K562 (cell line): Measurements from ENCODE around the gene BCO1. TPM values are rescaled to one million over a fixed set of nuclear protein-coding genes. Genes with fewer than 3 reads are reported as not detected.

Experiments
- ATAC-seq: fragments of 200-7000 bp; cut with Tn5 transposase; 3 replicates; pipeline ENCODE4 v1.9.1; 2020; ENCODE audit warnings: moderate library complexity
- BruUV-seq: library from RNA; stranded (reverse); fragments of 400-500 nt; replicated peaks from 2 replicates; lab custom pipeline; 2021; lab: Mats Ljungman, UMichigan
- CTCF ChIA-PET: fragments of 300-600 bp; formaldehyde crosslinking; extraction: SDS; loops from one replicate; lab custom pipeline; 2021; ENCODE audit warnings: low intra/inter-chr PET ratio; lab: Yijun Ruan, JAX
- POLR2A ChIA-PET: fragments of 300-600, 350-650 bp; sonication (Branson Sonifier 250); formaldehyde crosslinking; extraction: SDS; loops from one replicate; lab custom pipeline; 2021; ENCODE audit warnings: antibody characterized with exemption, inconsistent platforms; lab: Yijun Ruan, JAX
- DNase-seq, 4 experiments: peaks; one replicate each; pipeline versions ENCODE4 v3.0.0 to v3.0.0-alpha.2; 2011 to 2018; ENCODE audit warnings: low spot score in 3 of 4, mixed read lengths in 3 of 4; ENCODE audit errors: extremely low read depth in 1 of 4
- FAIRE-seq: peaks from 2 replicates; lab custom pipeline; 2011; peaks lifted over from hg19 to GRCh38; lab: Jason Lieb, UNC
- H2AFZ ChIP-seq: 2 replicates; pipeline ENCODE4 v1.6.0; 2011; ENCODE audit warnings: low read depth, low read length, control low read depth, inconsistent platforms
- H3K27ac ChIP-seq: fragments of 200-600 bp; 3 replicates; pipeline ENCODE4 v1.8.0; 2011; ENCODE audit warnings: low read depth, mild to moderate bottlenecking, control low read depth, inconsistent platforms, low read length, moderate library complexity, mixed read lengths; ENCODE audit errors: extremely low read depth
- H3K27me3 ChIP-seq, 2 experiments: fragments of 300-600 bp in 1 of 2; 2 replicates in 1 of 2; 3 replicates in 1 of 2; pipeline versions ENCODE4 v1.6.0 to v1.8.0; 2011; ENCODE audit warnings: inconsistent platforms in 2 of 2, low read length in 2 of 2, mild to moderate bottlenecking in 1 of 2, mixed read lengths in 1 of 2, moderate library complexity in 1 of 2; ENCODE audit not compliant: control insufficient read depth in 2 of 2, insufficient read depth in 2 of 2
- H3K36me3 ChIP-seq: fragments of 300-600 bp; 3 replicates; pipeline ENCODE4 v1.8.0; 2011; ENCODE audit warnings: mild to moderate bottlenecking, low read length, inconsistent platforms; ENCODE audit not compliant: control insufficient read depth, insufficient read depth
- H3K4me1 ChIP-seq, 2 experiments: fragments of 200-600 bp in 1 of 2; replicated peaks in 1 of 2; 2 replicates in 1 of 2; 3 replicates in 1 of 2; pipeline versions ENCODE4 v1.5.1 to v1.8.0; 2011; ENCODE audit warnings: inconsistent platforms in 2 of 2, low read length in 2 of 2, mild to moderate bottlenecking in 1 of 2, mixed read lengths in 1 of 2, moderate library complexity in 1 of 2; ENCODE audit not compliant: control insufficient read depth in 2 of 2, insufficient read depth in 2 of 2
- H3K4me2 ChIP-seq: 2 replicates; pipeline ENCODE4 v1.6.1; 2011; ENCODE audit warnings: low read length, control low read depth, inconsistent platforms, mixed read lengths; ENCODE audit not compliant: insufficient read depth
- H3K4me3 ChIP-seq: fragments of 200-600 bp; sonication (generic), shearing (Covaris generic); 2 replicates; pipeline ENCODE4 v1.5.1; 2016; ENCODE audit warnings: control low read depth, inconsistent platforms
- H3K79me2 ChIP-seq: fragments of 200-600 bp; 3 replicates; pipeline ENCODE4 v1.8.0; 2011; ENCODE audit warnings: low read length, inconsistent platforms; ENCODE audit not compliant: control insufficient read depth, insufficient read depth
- H3K9ac ChIP-seq, 2 experiments: 2 replicates each; pipeline versions ENCODE4 v1.6.0 to v1.6.1; 2011; ENCODE audit warnings: low read depth in 2 of 2, low read length in 2 of 2, control low read depth in 1 of 2, inconsistent platforms in 1 of 2, mild to moderate bottlenecking in 1 of 2, mixed read lengths in 1 of 2; ENCODE audit not compliant: insufficient read depth in 1 of 2
- H3K9me1 ChIP-seq: one replicate; pipeline ENCODE4 v1.6.0; 2011; ENCODE audit warnings: inconsistent platforms, mild to moderate bottlenecking, low read length, moderate library complexity; ENCODE audit not compliant: control insufficient read depth, insufficient read depth
- H3K9me3 ChIP-seq: replicated peaks from 2 replicates; pipeline ENCODE4 v1.5.1; 2011; ENCODE audit warnings: low read depth, low read length, inconsistent platforms; ENCODE audit not compliant: control insufficient read depth, insufficient read depth
- H4K20me1 ChIP-seq: replicated peaks from 2 replicates; pipeline ENCODE4 v1.6.1; 2011; ENCODE audit warnings: low read length, inconsistent platforms, mixed read lengths; ENCODE audit not compliant: control insufficient read depth, insufficient read depth
- BCL6 ChIP-seq: fragments of 250-450 bp; sonication (Bioruptor Pico); IDR thresholded peaks from 2 replicates; pipeline ENCODE4 v1.4.0; 2020
- CBX3 ChIP-seq, 2 experiments: IDR thresholded peaks; 1 replicate in 1 of 2; 2 replicates in 1 of 2; pipeline ENCODE4 v1.6.1; 2012; ENCODE audit warnings: inconsistent platforms in 2 of 2, low read length in 2 of 2, borderline replicate concordance in 1 of 2, control low read depth in 1 of 2
- FIP1L1 ChIP-seq: fragments of 200-400 bp; formaldehyde crosslinking; IDR thresholded peaks from 2 replicates; pipeline ENCODE4 v1.6.1; 2018; ENCODE audit warnings: mild to moderate bottlenecking, low read depth, low read length; ENCODE audit not compliant: poor library complexity, severe bottlenecking
- FOSL1 ChIP-seq: fragments of 200-800 bp; sonication (Bioruptor generic); conservative IDR thresholded peaks from 2 replicates; pipeline ENCODE4 v1.6.1; 2016; ENCODE audit warnings: missing genetic modification characterization, missing compliant biosample characterization
- FOXK1 ChIP-seq: sonication (generic); formaldehyde crosslinking; IDR thresholded peaks from 2 replicates; pipeline ENCODE4 v1.8.0; 2022; ENCODE audit warnings: missing genetic modification reagents, mild to moderate bottlenecking, borderline replicate concordance
- HDAC8 ChIP-seq: fragments of 450-650 bp; IDR thresholded peaks from 2 replicates; pipeline ENCODE4 v1.6.1; 2016; ENCODE audit warnings: mild to moderate bottlenecking, missing genetic modification characterization, moderate library complexity, missing compliant biosample characterization
- JUN ChIP-seq, 2 experiments: sonication (generic) in 1 of 2; formaldehyde crosslinking in 1 of 2; IDR thresholded peaks; 2 replicates each; pipeline versions ENCODE4 v1.6.1 to v1.8.0; 2012 to 2022; ENCODE audit warnings: borderline replicate concordance in 2 of 2, mild to moderate bottlenecking in 2 of 2, improper control_type of control experiment in 1 of 2, low read depth in 1 of 2, low read length in 1 of 2, missing genetic modification reagents in 1 of 2
- MAFK ChIP-seq: IDR thresholded peaks from 2 replicates; pipeline ENCODE4 v1.6.1; 2011; ENCODE audit warnings: low read length, improper control_type of control experiment
- NFYB ChIP-seq: IDR thresholded peaks from 2 replicates; pipeline ENCODE4 v1.6.1; 2011; ENCODE audit warnings: mild to moderate bottlenecking, moderate library complexity; ENCODE audit not compliant: insufficient read length; ENCODE audit errors: extremely low read depth
- SMARCE1 ChIP-seq: fragments of 450-650 bp; IDR thresholded peaks from 2 replicates; pipeline ENCODE4 v1.7.1; 2016; ENCODE audit warnings: mild to moderate bottlenecking
- SRSF1 ChIP-seq: fragments of 200-400 bp; formaldehyde crosslinking; IDR thresholded peaks from 2 replicates; pipeline ENCODE4 v1.6.1; 2017; ENCODE audit warnings: mild to moderate bottlenecking, low read depth, low read length, moderate library complexity
- SRSF7 ChIP-seq: fragments of 200-400 bp; formaldehyde crosslinking; optimal IDR thresholded peaks from 2 replicates; pipeline ENCODE3; 2017; ENCODE audit warnings: mild to moderate bottlenecking, low read depth, low read length
- TAL1 ChIP-seq: fragments of 450-650 bp; IDR thresholded peaks from 2 replicates; pipeline ENCODE4 v1.6.1; 2016; ENCODE audit warnings: mild to moderate bottlenecking
- ZEB2 ChIP-seq: fragments of 450-650 bp; IDR thresholded peaks from 2 replicates; pipeline ENCODE4 v1.6.1; 2016
- ZNF124 ChIP-seq: sonication (generic); formaldehyde crosslinking; IDR thresholded peaks from 2 replicates; pipeline ENCODE4 v1.8.1; 2022; ENCODE audit warnings: missing genetic modification reagents
- ZNF253 ChIP-seq: fragments of 250-450 bp; sonication (Bioruptor Pico); conservative IDR thresholded peaks from 2 replicates; pipeline ENCODE4 v1.6.1; 2021; ENCODE audit warnings: mild to moderate bottlenecking
- ZNF41 ChIP-seq: fragments of 250-450 bp; sonication (Bioruptor Pico); conservative IDR thresholded peaks from 2 replicates; pipeline ENCODE4 v1.4.0; 2020; ENCODE audit warnings: mild to moderate bottlenecking
- ZZZ3 ChIP-seq: fragments of 450-650 bp; IDR thresholded peaks from 2 replicates; pipeline ENCODE4 v1.6.1; 2016; ENCODE audit warnings: antibody characterized with exemption, mild to moderate bottlenecking, moderate library complexity
- WGBS: fragments of 100-300 bp; shearing (Covaris generic); methylation state at CpG from one replicate; pipeline ENCODE4 v1.1.6; 2016; ENCODE audit warnings: low coverage, mixed read lengths; ENCODE audit not compliant: insufficient coverage; ENCODE audit errors: missing lambda C conversion rate; 5-methylcytosine and 5-hydroxymethylcytosine counted together
- in situ Hi-C: fragments of 300-500 bp; cut with MboI; formaldehyde crosslinking; loops from 4 replicates; pipeline ENCODE4 v1.15.0; 2018; ENCODE audit warnings: inconsistent platforms, mixed read lengths
- intact Hi-C: fragments of 100-400 bp; cut with micrococcal nuclease; formaldehyde crosslinking; loops from 2 replicates; pipeline ENCODE4 v1.14.2; 2022
- polyA plus RNA-seq, 8 experiments: library from polyadenylated mRNA; depleted of rRNA in 4 of 8; stranded (reverse) in 5 of 8; unstranded in 3 of 8; fragments of >200 nt; fragmentation: Nextera tagmentation in 2 of 8; fragmentation: Illumina TruSeq in 1 of 8; extraction: Ambion mirVana in 2 of 8; extraction: Trizol in 1 of 8; gene quantifications; 2 replicates each; pipeline versions ENCODE4 v1.2.1 to v1.2.3, GENCODE V29; 2011 to 2014; ENCODE audit warnings: inconsistent platforms in 1 of 8, missing spikeins in 1 of 8
- total RNA-seq, 7 experiments: library from RNA; depleted of rRNA in 6 of 7; stranded (reverse); fragments of >200 nt in 6 of 7; fragmentation: Illumina TruSeq in 2 of 7; extraction: Trizol in 2 of 7; gene quantifications; 2 replicates each; pipeline versions ENCODE4 v1.2.1 to v1.2.3, GENCODE V29; 2011 to 2021; ENCODE audit warnings: low replicate concordance in 1 of 7
- TF ChIP-seq, protein P1 (sequence below), 3 experiments: fragments of 200-800 bp in 1 of 3; sonication (Bioruptor generic) in 1 of 3; sonication (generic) in 1 of 3; formaldehyde crosslinking in 1 of 3; IDR thresholded peaks; 2 replicates each; pipeline versions ENCODE4 v1.6.1 to v1.8.0; 2016 to 2022; ENCODE audit warnings: mild to moderate bottlenecking in 2 of 3, missing compliant biosample characterization in 2 of 3, missing genetic modification characterization in 2 of 3, missing genetic modification reagents in 1 of 3

Gene BCO1
- total and polyA plus RNA-seq, 9 of the 15 experiments (the other 6 are each of a cell fraction or from before 2014, with no cell fraction given) = not detected

DNA sequence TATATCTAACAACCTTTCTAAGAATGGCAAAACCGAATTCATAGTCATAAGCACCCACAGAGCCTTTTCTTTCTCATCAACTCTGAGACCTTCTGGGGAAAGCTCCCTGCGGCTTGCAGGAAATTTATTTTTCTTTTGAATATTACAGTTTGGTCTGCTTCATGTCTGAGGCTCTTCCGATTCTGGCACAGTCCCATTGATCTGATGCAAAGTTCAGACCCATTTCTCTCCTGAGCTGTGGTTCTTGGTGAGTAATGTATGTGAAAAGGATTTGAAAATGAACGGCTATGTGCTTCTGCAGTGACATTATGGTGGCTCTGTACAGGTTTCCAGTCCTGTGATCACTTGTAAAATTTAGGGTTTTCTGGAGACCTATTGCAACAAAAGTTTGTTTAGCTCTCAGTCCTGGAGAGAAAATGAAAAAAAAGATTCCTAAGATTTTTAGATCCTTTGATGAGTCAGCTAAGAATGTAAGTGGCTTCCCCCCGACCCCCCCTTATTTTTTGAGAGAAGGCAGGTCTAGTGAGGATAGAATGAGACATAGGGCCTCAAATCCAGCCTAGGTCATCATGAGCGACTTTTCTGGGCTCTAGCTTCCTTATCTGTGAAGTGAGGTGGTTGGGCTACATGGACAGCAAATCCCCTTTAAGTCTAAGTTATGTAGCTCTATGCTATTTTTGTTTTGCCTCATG, 80.9 kb downstream of the BCO1 start:
- peaks cover 13% of the 10 kb centered on the region for H4K20me1 ChIP-seq
- FAIRE-seq (peak; percentile 79), ATAC-seq (peak; percentile 38), DNase-seq (peak in 3 of 4 experiments; percentile 33 to 73 (median 51))
- H3K9me3 ChIP-seq = no peaks in the 10 kb centered on the region
- H3K4me2 ChIP-seq = no peak overlapping the region
- H3K9me1 ChIP-seq = no peaks in the 10 kb centered on the region
- in situ Hi-C loops = no loop called here
- no peak overlapping the region for H3K9ac ChIP-seq
- no peak overlapping the region for H3K27ac ChIP-seq
- POLR2A ChIA-PET = interaction anchor here (0.7 to 1.8 kb wide), 7 partner anchors 8 to 376 kb away, joined by 3 to 7 read pairs (median 3); no protein-coding TSS in a partner anchor
- no peak overlapping the region for H3K4me3 ChIP-seq
- H2AFZ ChIP-seq = no peak overlapping the region
- H3K79me2 ChIP-seq = peaks cover 90% of the 10 kb centered on the region
- BruUV-seq = no TSS peak
- H3K4me1 ChIP-seq = peaks cover 11 to 20% of the 10 kb centered on the region in 2 experiments; a peak in 4 of 5 replicates
- H3K36me3 ChIP-seq = peaks cover 11% of the 10 kb centered on the region
- CTCF ChIA-PET = no interaction called here
- intact Hi-C loops = no loop called here
- H3K27me3 ChIP-seq = no peaks in the 10 kb centered on the region
- 33% methylated on average over 6 of the region's 6 CpGs for WGBS
- TF ChIP-seq, protein P1, sequence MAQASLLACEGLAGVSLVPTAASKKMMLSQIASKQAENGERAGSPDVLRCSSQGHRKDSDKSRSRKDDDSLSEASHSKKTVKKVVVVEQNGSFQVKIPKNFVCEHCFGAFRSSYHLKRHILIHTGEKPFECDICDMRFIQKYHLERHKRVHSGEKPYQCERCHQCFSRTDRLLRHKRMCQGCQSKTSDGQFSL (CRISPR knock-in tag; IDR thresholded peaks at IDR 0.05) = no peak
- TF ChIP-seq, protein P1 (tag; IDR thresholded peaks at IDR 0.05) = no peak
- TF ChIP-seq SRSF1 (no peak), BCL6 (CRISPR knock-in tag) (no peak), HDAC8 (tag) (no peak), TAL1 (no peak), ZNF253 (CRISPR knock-in tag) (no peak), SMARCE1 (0 out of 2 replicates have a peak, but pooled peaks have one; percentile 22), ZNF41 (CRISPR knock-in tag) (no peak), ZZZ3 (no peak), MAFK (peak; percentile 75; the same call in 1 of the 2 replicates), SRSF7 (no peak), FOXK1 (no peak), JUN (IDR thresholded peaks at IDR 0.05; ENCODE audit: borderline replicate concordance, low read depth, low read length) (0 out of 2 replicates have a peak, but pooled peaks have one; percentile 4), JUN (CRISPR knock-in tag; IDR thresholded peaks at IDR 0.05; ENCODE audit: borderline replicate concordance) (no peak), NFYB (no peak), FIP1L1 (no peak), FOSL1 (tag) (peak; percentile 71), CBX3 (IDR thresholded peaks at IDR 0.05; ENCODE audit: borderline replicate concordance in 1 of 2, low read length in 2 of 2) (no peak), ZEB2 (no peak), ZNF124 (CRISPR knock-in tag) (no peak)
